ENCODE results near the gene INTS12. TPM values are rescaled to one million over a fixed set of nuclear protein-coding genes. Genes with fewer than 3 reads are reported as not detected.

INTS12 gene
- total and polyA plus RNA-seq, 4 donors = 15.0 to 24.1 (median 17.2) TPM

DNA sequence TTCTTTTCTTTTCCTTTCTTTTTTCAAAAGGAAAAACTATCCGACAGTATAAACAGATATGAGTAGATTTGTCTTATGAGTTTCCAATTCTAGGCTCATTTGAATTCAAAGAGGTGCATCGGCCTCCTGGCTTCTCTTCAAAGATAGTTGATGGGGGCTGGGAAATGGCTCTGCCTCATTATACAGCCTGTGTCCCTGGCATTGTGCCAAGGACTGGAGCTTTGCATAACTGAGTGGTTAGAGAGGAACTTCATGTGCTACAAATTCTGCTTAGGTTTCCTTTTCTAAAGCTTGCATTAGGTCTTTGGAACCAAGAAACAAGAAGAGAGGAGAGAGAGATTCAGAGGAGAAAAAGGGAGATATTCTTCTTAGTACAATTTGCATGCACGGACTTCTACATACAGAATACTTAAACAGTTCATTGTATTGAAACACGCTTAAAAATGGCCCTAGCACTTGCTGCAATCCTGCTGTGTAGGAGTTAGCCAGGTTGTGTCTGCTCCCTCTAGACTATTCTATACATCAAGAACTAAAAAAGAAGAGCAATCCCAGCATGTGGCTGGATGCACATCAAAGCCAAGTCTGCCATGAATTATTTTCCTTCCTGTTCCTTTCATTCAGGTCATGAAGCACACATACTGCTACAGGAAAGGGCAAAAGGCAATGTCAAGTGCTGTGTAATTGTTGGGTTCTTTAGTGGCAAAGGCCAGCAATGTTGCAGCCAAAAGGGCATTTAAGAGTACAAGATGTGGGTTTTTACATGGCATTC is 70.9 kb downstream of the INTS12 start:
- Histone ChIP-seq H3K27ac (ENCODE audit: low read depth in 1 of 2, low read length in 1 of 2) (peak overlapping the region; percentile 1 to 68), H3K27me3 (ENCODE audit: control insufficient read depth in 3 of 3, insufficient read depth in 3 of 3, low read length in 2 of 3) (no peaks in the 10 kb centered on the region), H3K4me3 (no peak overlapping the region), H3K36me3 (ENCODE audit: control insufficient read depth in 4 of 4, insufficient read depth in 4 of 4, low read length in 4 of 4) (no peaks in the 10 kb centered on the region), H3K4me1 (ENCODE audit: control insufficient read depth in 5 of 5, insufficient read depth in 5 of 5, low read length in 5 of 5) (peaks cover 0 to 36% (median 2%) of the 10 kb centered on the region in 5 donors), H3K9ac (ENCODE audit: insufficient read depth in 1 of 2, low read length in 2 of 2) (no peak overlapping the region), H3K9me3 (ENCODE audit: control insufficient read depth in 4 of 4, insufficient read depth in 3 of 4, low read length in 3 of 4) (no peaks in the 10 kb centered on the region)
- peak; percentile 74 for ATAC-seq (ENCODE audit: insufficient read depth, low FRiP score)
- 37 to 50% methylated on average over 4 of the region's 4 CpGs for WGBS, 2 donors
- DNase-seq = peak; percentile 86 to 96 (median 94)
- TF ChIP-seq, protein P1, sequence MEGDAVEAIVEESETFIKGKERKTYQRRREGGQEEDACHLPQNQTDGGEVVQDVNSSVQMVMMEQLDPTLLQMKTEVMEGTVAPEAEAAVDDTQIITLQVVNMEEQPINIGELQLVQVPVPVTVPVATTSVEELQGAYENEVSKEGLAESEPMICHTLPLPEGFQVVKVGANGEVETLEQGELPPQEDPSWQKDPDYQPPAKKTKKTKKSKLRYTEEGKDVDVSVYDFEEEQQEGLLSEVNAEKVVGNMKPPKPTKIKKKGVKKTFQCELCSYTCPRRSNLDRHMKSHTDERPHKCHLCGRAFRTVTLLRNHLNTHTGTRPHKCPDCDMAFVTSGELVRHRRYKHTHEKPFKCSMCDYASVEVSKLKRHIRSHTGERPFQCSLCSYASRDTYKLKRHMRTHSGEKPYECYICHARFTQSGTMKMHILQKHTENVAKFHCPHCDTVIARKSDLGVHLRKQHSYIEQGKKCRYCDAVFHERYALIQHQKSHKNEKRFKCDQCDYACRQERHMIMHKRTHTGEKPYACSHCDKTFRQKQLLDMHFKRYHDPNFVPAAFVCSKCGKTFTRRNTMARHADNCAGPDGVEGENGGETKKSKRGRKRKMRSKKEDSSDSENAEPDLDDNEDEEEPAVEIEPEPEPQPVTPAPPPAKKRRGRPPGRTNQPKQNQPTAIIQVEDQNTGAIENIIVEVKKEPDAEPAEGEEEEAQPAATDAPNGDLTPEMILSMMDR (IDR thresholded peaks at IDR 0.05; ENCODE audit: control extremely low read depth, extremely low read depth) = no peak

DNA sequence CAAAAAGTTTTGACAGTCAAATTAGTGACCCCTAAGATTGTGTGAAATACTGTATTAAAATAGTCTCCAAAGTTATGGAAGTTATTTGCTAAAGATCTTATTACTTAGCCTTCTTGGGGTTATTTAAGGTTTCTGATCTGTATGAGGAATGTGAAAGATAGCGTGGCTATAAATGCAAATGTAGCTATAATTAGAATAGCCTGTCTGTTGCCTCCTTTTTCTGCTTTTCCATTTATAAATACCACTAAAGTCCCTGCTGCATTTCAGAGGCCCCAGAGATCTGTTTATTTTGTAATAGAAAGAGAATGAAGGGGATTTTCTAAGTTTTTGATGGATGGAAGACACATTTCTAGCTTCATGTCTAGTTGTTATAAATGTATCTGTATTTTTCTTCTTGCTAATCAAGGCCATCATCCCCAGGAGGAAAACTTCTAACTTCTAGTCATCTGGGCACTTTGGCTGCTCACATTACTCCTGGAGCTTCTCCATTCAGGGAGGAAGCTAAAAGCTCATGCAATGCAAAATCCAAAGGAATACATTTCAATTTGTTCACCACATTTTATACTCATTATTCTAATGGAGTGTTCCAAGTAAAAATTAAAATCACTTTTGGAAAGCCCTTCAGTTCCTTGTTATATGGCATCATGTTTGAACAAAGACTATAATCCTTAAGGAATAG is 73.9 kb downstream of the INTS12 start:
- no peaks in the 10 kb centered on the region for H3K36me3 ChIP-seq (ENCODE audit: control insufficient read depth in 4 of 4, insufficient read depth in 4 of 4, low read length in 4 of 4)
- H3K27ac ChIP-seq (ENCODE audit: low read depth in 1 of 2, low read length in 1 of 2) = no peak overlapping the region
- 31 to 46% methylated on average over 1 of the region's 1 CpG for WGBS, 2 donors
- no peaks in the 10 kb centered on the region for H3K27me3 ChIP-seq (ENCODE audit: control insufficient read depth in 3 of 3, insufficient read depth in 3 of 3, low read length in 2 of 3)
- no peak overlapping the region for H3K9ac ChIP-seq (ENCODE audit: insufficient read depth in 1 of 2, low read length in 2 of 2)
- DNase-seq (no peak), ATAC-seq (ENCODE audit: insufficient read depth, low FRiP score) (no peak)
- no peak overlapping the region for H3K4me3 ChIP-seq
- peaks cover 0 to 26% (median 2%) of the 10 kb centered on the region in 5 donors for H3K4me1 ChIP-seq (ENCODE audit: control insufficient read depth in 5 of 5, insufficient read depth in 5 of 5, low read length in 5 of 5)
- TF ChIP-seq, protein P1 (IDR thresholded peaks at IDR 0.05; ENCODE audit: control extremely low read depth, extremely low read depth) = no peak
- no peaks in the 10 kb centered on the region for H3K9me3 ChIP-seq (ENCODE audit: control insufficient read depth in 4 of 4, insufficient read depth in 3 of 4, low read length in 3 of 4)

DNA sequence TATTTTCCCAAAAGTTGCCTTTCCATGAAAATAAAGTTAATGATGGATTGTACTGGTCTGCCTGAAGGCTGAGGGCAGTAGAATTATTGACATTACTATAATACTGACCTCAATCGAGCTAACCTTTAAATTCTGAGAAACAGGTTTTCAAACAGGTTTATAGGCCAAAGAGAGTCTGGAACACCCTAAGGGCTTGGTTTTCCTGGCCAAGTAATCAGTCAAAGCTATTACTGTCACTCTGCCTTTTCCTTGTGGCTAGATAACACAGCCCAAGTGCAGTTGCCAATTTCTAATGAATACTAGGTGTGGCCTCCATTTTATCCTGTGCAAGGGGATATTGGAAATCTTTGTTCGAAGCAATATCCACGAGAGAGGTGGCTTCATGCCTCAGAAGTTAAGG is 75.2 kb downstream of the INTS12 start:
- TF ChIP-seq, protein P1 (IDR thresholded peaks at IDR 0.05; ENCODE audit: control extremely low read depth, extremely low read depth) = no peak
- Histone ChIP-seq H3K9me3 (ENCODE audit: control insufficient read depth in 4 of 4, insufficient read depth in 3 of 4, low read length in 3 of 4) (no peaks in the 10 kb centered on the region), H3K36me3 (ENCODE audit: control insufficient read depth in 4 of 4, insufficient read depth in 4 of 4, low read length in 4 of 4) (no peaks in the 10 kb centered on the region), H3K4me3 (no peak overlapping the region), H3K4me1 (ENCODE audit: control insufficient read depth in 5 of 5, insufficient read depth in 5 of 5, low read length in 5 of 5) (peaks cover 0 to 25% (median 2%) of the 10 kb centered on the region in 5 donors), H3K27ac (ENCODE audit: low read depth in 1 of 2, low read length in 1 of 2) (no peak overlapping the region), H3K9ac (ENCODE audit: insufficient read depth in 1 of 2, low read length in 2 of 2) (no peak overlapping the region), H3K27me3 (ENCODE audit: control insufficient read depth in 3 of 3, insufficient read depth in 3 of 3, low read length in 2 of 3) (no peaks in the 10 kb centered on the region)
- ATAC-seq (ENCODE audit: insufficient read depth, low FRiP score) (peak; percentile 27), DNase-seq (peak in 1 of 3 donors; percentile 46)
- 44 to 72% methylated on average over 3 of the region's 3 CpGs for WGBS, 2 donors

Other genes starting within 250 kb of the INTS12 start
- 100 to 1,000 TPM in 1 of 2 donors, 10 to 100 TPM in 1; 80.1 to 114 TPM for gene PPA2, start 234.6 kb downstream of the INTS12 start, total RNA-seq
- 10 to 100 TPM; 70.0 to 74.1 TPM for gene PPA2, start 234.6 kb downstream of the INTS12 start, polyA plus RNA-seq
- 10 to 100 TPM; 22.8 to 55.0 TPM for gene ARHGEF38, start 156.1 kb downstream of the INTS12 start, total RNA-seq
- 1 to 10 TPM; 2.0 to 6.7 TPM for gene ARHGEF38, start 156.1 kb downstream of the INTS12 start, polyA plus RNA-seq
- gene GSTCD, start 95 bp upstream of the INTS12 start, total RNA-seq = 10 to 100 TPM; 14.0 to 17.9 TPM
- 1 to 10 TPM; 1.5 to 2.9 TPM for gene GSTCD, start 95 bp upstream of the INTS12 start, polyA plus RNA-seq
- gene NPNT, start 186.8 kb upstream of the INTS12 start, total RNA-seq = 100 to 1,000 TPM; 160 TPM
- 100 to 1,000 TPM in 1 of 2 donors, 10 to 100 TPM in 1; 41.0 to 140 TPM for gene NPNT, start 186.8 kb upstream of the INTS12 start, polyA plus RNA-seq

All from lung (tissue), 12 donors.